GM12864 (cell line): ENCODE results near the gene ASF1B.

Experiments
- DNase-seq: peaks from one replicate; pipeline ENCODE4 v3.0.0-alpha.2; 2011; ENCODE audit warnings: low read depth
- H3K4me3 ChIP-seq: 2 replicates; pipeline ENCODE4 v1.5.1; 2011; ENCODE audit warnings: mild to moderate bottlenecking, low read depth, low read length, control low read depth
- CTCF ChIP-seq: IDR thresholded peaks from 2 replicates; pipeline ENCODE4 v1.5.1; 2011; ENCODE audit warnings: low read depth, mild to moderate bottlenecking, moderate library complexity, low read length, control low read depth, inconsistent platforms; ENCODE audit errors: missing control alignments

The ASF1B gene

GRCh38 chr19:14091081-14091812, 45.1 kb downstream of the ASF1B start:
- H3K4me3 ChIP-seq, result peak overlapping the region; percentile 94
- TF ChIP-seq CTCF, result peak; percentile 18
- no peak for DNase-seq

- no peak for TF ChIP-seq CTCF
- no peak for DNase-seq
- H3K4me3 ChIP-seq, result peak within 1 kb of the TSS; percentile 94
Measured at GRCh38 chr19:14090509-14091080, 45.8 kb downstream of the ASF1B start, which contains the start of gene SAMD1. Gene SAMD1, minus strand, starts transcription at chr19:14090751.

- no peak for DNase-seq
- TF ChIP-seq CTCF, result peak; percentile 6
Measured at GRCh38 chr19:14089662-14090508, 46.5 kb downstream of the ASF1B start.

GRCh38 chr19:14089412-14089661, 47.1 kb downstream of the ASF1B start:
- TF ChIP-seq CTCF, result peak; percentile 31
- peak overlapping the region; percentile 62 for H3K4me3 ChIP-seq
- DNase-seq, result no peak

More at GRCh38 chr19:14089662-14090508, 46.5 kb downstream of the ASF1B start:
- H3K4me3 ChIP-seq, result peak overlapping the region; percentile 62

- peak overlapping the region; percentile 62 for H3K4me3 ChIP-seq
- no peak for TF ChIP-seq CTCF
- no peak for DNase-seq
Measured at GRCh38 chr19:14088634-14089411, 47.6 kb downstream of the ASF1B start.

GRCh38 chr19:14086098-14086497, 50.3 kb downstream of the ASF1B start:
- DNase-seq, result no peak
- H3K4me3 ChIP-seq, result no peak overlapping the region
- TF ChIP-seq CTCF, result no peak
